22Rv1 (cell line): ENCODE measurements around the gene ZNF469.
"Not testable (repeated sequence)": the region's sequence is repeated elsewhere in the genome, so short reads cannot be mapped to it uniquely, and the experiment has no call there.

Source experiments
- H3K27ac ChIP-seq: fragments of 450-650 bp; 2 replicates; pipeline ENCODE4 v1.5.1; 2017
- CTCF ChIP-seq: fragments of 450-650 bp; IDR thresholded peaks from 2 replicates; pipeline ENCODE4 v1.5.1; 2017; ENCODE audit warnings: mild to moderate bottlenecking
- ZFX ChIP-seq: fragments of 450-650 bp; IDR thresholded peaks from 2 replicates; pipeline ENCODE4 v1.6.1; 2017; ENCODE audit warnings: antibody characterized with exemption, borderline replicate concordance

ZNF469 gene

GRCh38 chr16:88408561-88409142 lies 25.9 kb downstream of the ZNF469 start:
- H3K27ac ChIP-seq: no peak overlapping the region
- TF ChIP-seq CTCF (no peak), ZFX (no peak)

- no peak overlapping the region for H3K27ac ChIP-seq
- TF ChIP-seq CTCF: no peak
- no peak for TF ChIP-seq ZFX
Measured at GRCh38 chr16:88409296-88410065, 26.7 kb downstream of the ZNF469 start.

- not testable (repeated sequence) for H3K27ac ChIP-seq
Measured at GRCh38 chr16:88410297-88410968, 27.7 kb downstream of the ZNF469 start.

- TF ChIP-seq CTCF (no peak), ZFX (no peak)
- H3K27ac ChIP-seq: no peak overlapping the region
Measured at GRCh38 chr16:88411951-88412576, 29.3 kb downstream of the ZNF469 start.

GRCh38 chr16:88412766-88413165 lies 30.0 kb downstream of the ZNF469 start:
- no peak overlapping the region for H3K27ac ChIP-seq
- no peak for TF ChIP-seq ZFX
- TF ChIP-seq CTCF: no peak

- TF ChIP-seq CTCF: no peak
- no peak for TF ChIP-seq ZFX
Measured at GRCh38 chr16:88413231-88413630, 30.5 kb downstream of the ZNF469 start.

GRCh38 chr16:88413631-88414030 lies 30.9 kb downstream of the ZNF469 start:
- TF ChIP-seq ZFX (no peak), CTCF (no peak)
- no peak overlapping the region for H3K27ac ChIP-seq

More at GRCh38 chr16:88413231-88413630, 30.5 kb downstream of the ZNF469 start:
- H3K27ac ChIP-seq: no peak overlapping the region
